Colonic mucosa (tissue), 4 donors: ENCODE results near the gene ASCL2. TPM values are rescaled to one million over a fixed set of nuclear protein-coding genes. Genes with fewer than 3 reads are reported as not detected.

ENCODE experiments used
- DNase-seq: peaks from one replicate; pipeline ENCODE4 v3.0.0-alpha.2; 2020
- H3K27ac ChIP-seq: fragments of 200-600 bp; one replicate; pipeline ENCODE4 v1.8.0; 2021
- H3K27me3 ChIP-seq: fragments of 200-600 bp; one replicate; pipeline ENCODE4 v1.8.0; 2021
- H3K36me3 ChIP-seq: fragments of 200-600 bp; one replicate; pipeline ENCODE4 v1.8.0; 2021
- H3K4me1 ChIP-seq: fragments of 200-600 bp; one replicate; pipeline ENCODE4 v1.8.0; 2021; ENCODE audit warnings: mild to moderate bottlenecking
- H3K4me3 ChIP-seq: fragments of 200-600 bp; one replicate; pipeline ENCODE4 v1.8.0; 2021
- H3K9ac ChIP-seq, 2 donors: one replicate each; pipeline ENCODE4 v1.7.0; 2013; ENCODE audit warnings: control low read depth in 2 of 2, low read depth in 2 of 2, low read length in 2 of 2
- H3K9me3 ChIP-seq: fragments of 200-600 bp; one replicate; pipeline ENCODE4 v1.8.0; 2021
- intact Hi-C: fragments of 100-400 bp; cut with DNase I; formaldehyde crosslinking; loops from one replicate; pipeline ENCODE4 v1.14.1; 2022
- total RNA-seq, 2 donors: library from RNA; stranded (reverse); fragmentation: NEBNext Ultra II Directional in 1 of 2; extraction: Animal tissue kit (Norgen Biotek cat#: 25700) in 1 of 2; gene quantifications; one replicate each; pipeline ENCODE4 v1.2.1, GENCODE V29; 2021
- TF ChIP-seq, protein P1 (sequence below): fragments of 200-600 bp; IDR thresholded peaks from one replicate; pipeline ENCODE4 v1.8.0; 2022; ENCODE audit warnings: antibody characterized with exemption, mild to moderate bottlenecking
- donor health status: healthy.
- donor health status: DM: no; HTN: no; CAD: no.
- donor health status: DM: no; HTN: no; CAD: no.

Gene ASCL2
- total RNA-seq, 2 donors from 2014 or later, result 4.8 to 16.4 TPM

DNA sequence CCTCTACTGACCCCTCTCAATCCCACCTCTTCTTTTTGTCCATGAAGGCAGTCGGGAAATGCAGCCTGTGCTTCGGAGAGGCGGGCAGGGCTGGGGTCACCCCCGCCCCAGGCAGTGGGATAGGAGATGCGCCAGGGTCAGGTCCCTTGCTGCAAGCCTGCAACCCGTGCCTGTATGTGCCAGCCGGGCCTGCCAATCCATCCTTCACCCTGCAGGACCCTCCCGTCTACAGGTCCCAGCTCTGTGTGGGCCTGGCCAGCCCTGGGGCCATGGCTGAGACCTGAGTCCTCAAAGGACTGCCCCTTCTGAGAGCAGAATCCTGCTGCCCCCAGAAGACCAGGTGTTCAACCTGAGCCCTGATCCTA, 10.9 kb downstream of the ASCL2 start:
- Histone ChIP-seq H3K27ac (no peak overlapping the region), H3K36me3 (no peaks in the 10 kb centered on the region), H3K4me3 (no peak overlapping the region), H3K4me1 (no peaks in the 10 kb centered on the region), H3K9ac (no peak overlapping the region), H3K9me3 (no peaks in the 10 kb centered on the region), H3K27me3 (no peaks in the 10 kb centered on the region)
- peak; percentile 16 for DNase-seq
- TF ChIP-seq, protein P1, sequence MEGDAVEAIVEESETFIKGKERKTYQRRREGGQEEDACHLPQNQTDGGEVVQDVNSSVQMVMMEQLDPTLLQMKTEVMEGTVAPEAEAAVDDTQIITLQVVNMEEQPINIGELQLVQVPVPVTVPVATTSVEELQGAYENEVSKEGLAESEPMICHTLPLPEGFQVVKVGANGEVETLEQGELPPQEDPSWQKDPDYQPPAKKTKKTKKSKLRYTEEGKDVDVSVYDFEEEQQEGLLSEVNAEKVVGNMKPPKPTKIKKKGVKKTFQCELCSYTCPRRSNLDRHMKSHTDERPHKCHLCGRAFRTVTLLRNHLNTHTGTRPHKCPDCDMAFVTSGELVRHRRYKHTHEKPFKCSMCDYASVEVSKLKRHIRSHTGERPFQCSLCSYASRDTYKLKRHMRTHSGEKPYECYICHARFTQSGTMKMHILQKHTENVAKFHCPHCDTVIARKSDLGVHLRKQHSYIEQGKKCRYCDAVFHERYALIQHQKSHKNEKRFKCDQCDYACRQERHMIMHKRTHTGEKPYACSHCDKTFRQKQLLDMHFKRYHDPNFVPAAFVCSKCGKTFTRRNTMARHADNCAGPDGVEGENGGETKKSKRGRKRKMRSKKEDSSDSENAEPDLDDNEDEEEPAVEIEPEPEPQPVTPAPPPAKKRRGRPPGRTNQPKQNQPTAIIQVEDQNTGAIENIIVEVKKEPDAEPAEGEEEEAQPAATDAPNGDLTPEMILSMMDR, result no peak
- intact Hi-C loops, result no loop called here

DNA sequence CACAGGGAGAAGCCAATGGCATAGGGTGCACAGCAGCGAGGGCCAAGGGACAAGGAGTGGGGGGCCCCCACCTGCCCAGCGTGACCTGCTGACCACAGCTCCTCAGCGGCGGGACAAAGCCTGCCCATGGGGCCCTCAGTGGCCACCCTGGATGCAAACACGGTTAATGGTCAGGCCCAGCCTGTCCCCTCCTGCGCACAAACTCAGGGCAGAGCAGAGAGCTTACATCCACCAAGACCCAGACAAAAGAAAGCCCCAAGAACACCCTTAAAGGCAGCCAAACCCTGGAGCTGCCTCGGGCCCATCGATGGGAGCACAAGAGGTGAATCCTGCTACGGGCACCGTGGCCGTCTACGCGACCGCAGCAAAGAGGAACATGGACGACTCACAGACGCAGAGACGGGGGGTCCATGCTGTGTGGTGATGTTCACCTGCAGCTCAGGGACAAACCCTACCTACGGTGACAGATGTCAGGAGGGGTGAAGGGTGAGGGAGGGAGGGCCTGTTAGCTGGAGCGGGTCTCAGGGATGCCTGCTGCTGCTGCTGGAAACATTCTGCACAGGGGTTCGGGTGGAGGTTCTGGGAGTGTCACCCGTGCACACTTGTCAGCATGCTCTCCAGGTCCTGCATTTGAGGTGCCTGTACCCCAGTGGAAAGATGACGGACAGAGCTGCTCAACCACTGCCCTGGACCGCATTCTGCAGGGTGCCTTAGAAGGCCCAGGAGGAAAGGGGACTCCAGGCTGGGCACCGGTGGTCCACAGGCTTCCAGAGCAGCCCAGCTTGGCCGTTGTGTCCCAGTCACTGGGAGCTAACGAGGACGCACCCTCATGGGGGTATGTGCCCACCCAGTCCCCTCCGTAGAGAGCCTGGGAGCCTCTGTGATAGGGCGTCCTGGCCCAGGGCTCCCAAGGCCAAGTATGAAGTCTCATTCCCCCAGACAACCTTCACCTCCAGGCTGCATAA, 11.6 kb downstream of the ASCL2 start:
- H3K9me3 ChIP-seq, result no peaks in the 10 kb centered on the region
- no peaks in the 10 kb centered on the region for H3K4me1 ChIP-seq
- intact Hi-C loops, result no loop called here
- no peaks in the 10 kb centered on the region for H3K27me3 ChIP-seq
- TF ChIP-seq, protein P1, result no peak
- H3K36me3 ChIP-seq, result no peaks in the 10 kb centered on the region
- peak; percentile 13 for DNase-seq
- H3K4me3 ChIP-seq, result no peak overlapping the region
- H3K27ac ChIP-seq, result no peak overlapping the region
- no peak overlapping the region for H3K9ac ChIP-seq

DNA sequence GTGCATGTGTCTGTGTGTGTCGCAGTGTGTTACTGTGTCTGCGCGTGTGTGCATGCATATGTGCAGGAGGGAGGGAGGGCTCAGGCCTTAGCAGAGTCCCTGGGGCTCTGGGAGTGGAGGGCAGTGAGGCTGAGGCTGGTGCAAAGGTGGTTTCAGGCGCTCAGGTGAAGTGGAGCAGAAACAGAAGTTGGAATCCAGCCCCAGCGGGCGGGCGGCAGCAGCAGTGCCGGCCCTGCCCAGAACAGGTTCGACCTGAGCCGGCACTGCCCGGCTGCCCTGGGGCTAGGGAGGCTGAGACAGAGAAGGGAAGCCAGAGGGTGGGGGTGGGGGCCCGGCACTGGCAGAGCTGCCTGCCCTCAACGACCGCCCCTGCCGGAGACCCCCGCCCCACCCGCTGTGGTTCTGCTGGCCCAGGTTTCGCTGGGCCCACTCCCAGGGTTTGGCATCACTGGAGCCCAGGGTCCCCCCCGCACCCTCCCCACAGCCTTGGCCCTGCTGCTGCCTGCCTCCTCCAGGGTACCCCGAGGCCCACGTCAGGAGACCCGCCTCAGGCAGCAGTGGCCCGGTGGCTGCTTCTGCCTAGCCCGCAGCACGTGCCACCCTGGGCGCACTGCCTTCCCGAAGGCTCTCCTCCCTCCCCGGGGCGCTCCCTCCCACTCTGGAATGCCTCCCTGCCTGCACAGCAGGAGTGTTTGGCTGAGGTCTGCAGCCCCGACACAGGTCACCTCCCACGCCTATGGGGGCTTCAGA, 13.3 kb downstream of the ASCL2 start:
- Histone ChIP-seq H3K9ac (no peak overlapping the region), H3K4me3 (no peak overlapping the region), H3K36me3 (no peaks in the 10 kb centered on the region), H3K27me3 (no peaks in the 10 kb centered on the region), H3K4me1 (no peaks in the 10 kb centered on the region), H3K27ac (no peak overlapping the region), H3K9me3 (no peaks in the 10 kb centered on the region)
- intact Hi-C loops, result no loop called here
- TF ChIP-seq, protein P1, result no peak
- peak; percentile 18 for DNase-seq

DNA sequence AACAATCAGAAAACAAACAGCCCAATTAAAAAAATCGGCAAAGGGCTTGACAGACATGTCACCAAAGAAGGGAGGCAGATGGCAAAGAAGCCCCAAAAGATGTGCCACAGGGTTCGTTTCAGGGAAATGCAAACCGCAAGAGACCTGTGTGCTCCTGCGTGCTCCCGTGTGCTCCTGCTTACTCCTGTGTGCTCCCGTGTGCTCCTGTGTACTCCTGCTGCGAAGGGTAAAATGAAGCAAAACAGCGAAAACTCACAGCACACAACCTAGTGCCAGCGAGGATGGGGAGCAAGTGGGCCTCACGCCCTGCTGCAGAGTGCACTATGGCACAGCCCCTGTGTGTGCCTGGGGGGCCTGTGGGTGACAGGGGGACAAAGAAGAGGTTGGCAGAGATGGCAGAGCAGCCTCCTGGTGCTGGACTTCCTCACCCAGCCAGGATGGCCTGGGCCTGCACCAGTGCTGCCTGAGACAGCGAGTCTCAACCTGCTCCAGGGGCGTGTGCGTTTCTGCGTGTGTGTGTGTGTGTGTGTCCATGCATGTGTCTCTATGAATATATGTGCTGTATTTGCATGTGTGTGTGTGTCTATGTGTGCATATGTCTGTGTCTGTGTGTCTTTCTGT, 14.0 kb downstream of the ASCL2 start:
- H3K36me3 ChIP-seq, result no peaks in the 10 kb centered on the region
- TF ChIP-seq, protein P1, result no peak
- H3K4me3 ChIP-seq, result no peak overlapping the region
- no peaks in the 10 kb centered on the region for H3K27me3 ChIP-seq
- intact Hi-C loops, result no loop called here
- no peak overlapping the region for H3K27ac ChIP-seq
- DNase-seq, result no peak
- no peaks in the 10 kb centered on the region for H3K4me1 ChIP-seq
- H3K9ac ChIP-seq, result no peak overlapping the region
- no peaks in the 10 kb centered on the region for H3K9me3 ChIP-seq

DNA sequence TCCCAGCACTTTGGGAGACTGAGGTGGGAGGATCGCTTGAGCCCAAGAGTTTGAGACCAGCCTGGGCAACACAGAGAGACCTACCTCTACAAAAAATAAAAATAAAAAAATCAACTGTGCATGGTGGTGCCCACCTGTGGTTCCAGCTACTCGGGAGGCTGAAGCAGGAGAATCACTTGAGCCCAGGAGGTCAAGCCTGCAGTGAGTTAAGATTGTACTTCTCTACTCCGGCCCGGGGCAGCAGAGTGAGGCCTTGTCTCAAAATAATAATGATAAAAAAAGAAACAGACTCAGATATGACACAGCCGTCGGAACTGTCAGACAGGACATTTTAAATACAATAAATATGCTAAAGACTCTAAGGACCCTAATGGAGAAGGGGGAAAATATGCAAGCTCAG, 18.4 kb downstream of the ASCL2 start:
- Histone ChIP-seq H3K9ac (no peak overlapping the region), H3K27me3 (no peaks in the 10 kb centered on the region), H3K4me1 (no peaks in the 10 kb centered on the region), H3K36me3 (no peaks in the 10 kb centered on the region), H3K27ac (no peak overlapping the region), H3K4me3 (no peak overlapping the region), H3K9me3 (no peaks in the 10 kb centered on the region)
- DNase-seq, result no peak
- TF ChIP-seq, protein P1, result no peak
- intact Hi-C loops, result no loop called here
